Gastrocnemius medialis (tissue), 4 donors: ENCODE results near the gene SYT13. TPM values are rescaled to one million over a fixed set of nuclear protein-coding genes. Genes with fewer than 3 reads are reported as not detected.

ENCODE experiments used
- ATAC-seq, 2 donors: fragments of 150-250 bp; one replicate each; pipeline ENCODE4 v1.9.1; 2016
- DNase-seq, 2 donors: peaks; one replicate each; pipeline ENCODE4 v3.0.0-alpha.2; 2019
- H3K27ac ChIP-seq, 4 donors: fragments of 200-600 bp; sonication (generic); 1 replicate in 1 of 4; 2 replicates in 3 of 4; pipeline ENCODE4 v1.5.1; 2016 to 2018; ENCODE audit warnings: mild to moderate bottlenecking in 2 of 4, moderate library complexity in 1 of 4
- H3K27me3 ChIP-seq, 3 donors: fragments of 200-600 bp; sonication (generic) in 2 of 3; 1 replicate in 1 of 3; 2 replicates in 2 of 3; pipeline versions ENCODE4 v1.5.1 to v1.6.0; 2016 to 2019; ENCODE audit warnings: mild to moderate bottlenecking in 1 of 3, moderate library complexity in 1 of 3
- H3K36me3 ChIP-seq, 2 donors: fragments of 200-600 bp; sonication (generic) in 1 of 2; one replicate each; pipeline ENCODE4 v1.5.1; 2017 to 2018
- H3K4me1 ChIP-seq, 2 donors: fragments of 200-600 bp; sonication (generic) in 1 of 2; one replicate each; pipeline ENCODE4 v1.5.1; 2016 to 2017; ENCODE audit warnings: mild to moderate bottlenecking in 2 of 2
- H3K4me3 ChIP-seq, 4 donors: fragments of 200-600 bp; sonication (generic) in 3 of 4; 1 replicate in 1 of 4; 2 replicates in 3 of 4; pipeline ENCODE4 v1.5.1; 2016 to 2019; ENCODE audit warnings: mild to moderate bottlenecking in 2 of 4
- H3K9me3 ChIP-seq, 3 donors: fragments of 200-600 bp; sonication (generic) in 2 of 3; 1 replicate in 1 of 3; 2 replicates in 2 of 3; pipeline ENCODE4 v1.5.1; 2016 to 2019
- CTCF ChIP-seq, 5 experiments: fragments of 450-650 bp in 3 of 5; fragments of 200-600 bp in 2 of 5; sonication (generic) in 2 of 5; IDR thresholded peaks in 4 of 5; conservative IDR thresholded peaks in 1 of 5; 1 replicate in 4 of 5; 2 replicates in 1 of 5; pipeline ENCODE4 v1.5.1; 2016 to 2019; ENCODE audit warnings: antibody characterized with exemption in 5 of 5, mild to moderate bottlenecking in 3 of 5, moderate library complexity in 3 of 5
- POLR2A ChIP-seq, 2 donors: fragments of 450-650 bp; IDR thresholded peaks; one replicate each; pipeline ENCODE4 v1.6.1; 2017; ENCODE audit warnings: antibody characterized with exemption in 2 of 2, mild to moderate bottlenecking in 2 of 2, moderate library complexity in 2 of 2
- in situ Hi-C, 4 donors: fragments of 200-750 bp; cut with MboI; loops; one replicate each; pipeline versions ENCODE4 v1.15.0 to v1.8.0; 2017; ENCODE audit warnings: low sequenced_read_pairs in 4 of 4
- intact Hi-C: fragments of 100-400 bp; cut with DNase I; formaldehyde crosslinking; loops from one replicate; pipeline ENCODE4 v1.15.1; 2023; ENCODE audit warnings: low total_unique reads
- total RNA-seq, 4 donors: library from RNA; depleted of rRNA; stranded (reverse); fragments of >200 nt; gene quantifications; one replicate each; pipeline versions ENCODE4 v1.1.0 to v1.2.3, GENCODE V29; 2016

The SYT13 gene, protein sequence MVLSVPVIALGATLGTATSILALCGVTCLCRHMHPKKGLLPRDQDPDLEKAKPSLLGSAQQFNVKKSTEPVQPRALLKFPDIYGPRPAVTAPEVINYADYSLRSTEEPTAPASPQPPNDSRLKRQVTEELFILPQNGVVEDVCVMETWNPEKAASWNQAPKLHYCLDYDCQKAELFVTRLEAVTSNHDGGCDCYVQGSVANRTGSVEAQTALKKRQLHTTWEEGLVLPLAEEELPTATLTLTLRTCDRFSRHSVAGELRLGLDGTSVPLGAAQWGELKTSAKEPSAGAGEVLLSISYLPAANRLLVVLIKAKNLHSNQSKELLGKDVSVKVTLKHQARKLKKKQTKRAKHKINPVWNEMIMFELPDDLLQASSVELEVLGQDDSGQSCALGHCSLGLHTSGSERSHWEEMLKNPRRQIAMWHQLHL
- total RNA-seq = under 1 TPM in 1 of 4 donors, not detected in 3; 0.15 TPM

DNA sequence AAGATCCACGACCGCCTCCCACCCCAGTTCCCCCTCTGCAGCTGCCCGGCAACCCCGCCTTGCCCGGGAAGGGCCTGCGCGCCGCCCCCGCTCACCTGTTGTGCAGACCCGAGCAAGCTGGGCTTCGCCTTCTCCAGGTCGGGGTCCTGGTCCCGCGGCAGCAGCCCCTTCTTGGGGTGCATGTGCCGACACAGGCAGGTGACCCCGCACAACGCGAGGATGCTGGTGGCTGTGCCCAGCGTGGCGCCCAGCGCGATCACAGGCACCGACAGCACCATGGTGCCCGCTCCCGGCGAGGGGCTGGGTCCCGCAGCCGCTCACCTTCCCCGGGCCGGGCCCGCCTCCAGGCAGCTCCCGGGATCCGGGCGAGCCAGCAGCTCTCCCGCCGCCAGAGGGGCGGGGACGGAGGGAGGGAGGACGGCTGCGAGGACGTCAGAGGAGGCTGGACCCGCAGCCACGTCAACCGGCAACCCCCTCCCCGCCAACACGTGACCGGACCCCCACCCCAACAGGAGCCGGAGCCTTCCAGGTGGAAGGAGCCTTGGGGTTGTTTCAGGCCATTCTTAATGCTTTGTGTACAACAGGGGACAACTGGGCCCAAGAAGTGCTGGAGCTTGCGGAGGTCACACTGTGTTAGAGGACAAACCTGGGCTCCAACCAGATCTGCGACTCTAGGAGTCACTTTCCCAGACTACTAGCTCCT lies at the start of gene SYT13:
SYT13 (minus strand) TSS at position 412 of the 703 bp plus-strand sequence; CDS start at position 278, 134 bp downstream.
- Histone ChIP-seq H3K4me3 (peak within 1 kb of the TSS in 1 of 4 donors; percentile 21), H3K27me3 (peaks cover 42 to 60% (median 49%) of the 10 kb centered on the region in 3 donors), H3K4me1 (no peaks in the 10 kb centered on the region), H3K36me3 (no peaks in the 10 kb centered on the region), H3K9me3 (no peaks in the 10 kb centered on the region), H3K27ac (no peak within 1 kb of the TSS)
- ATAC-seq (no peak), DNase-seq (no peak)
- in situ Hi-C loops = loop anchor here in 2 of 4 donors (25.0 kb wide), 1 partner anchor 349 kb away; no protein-coding TSS in a partner anchor
- no peak for TF ChIP-seq CTCF (IDR thresholded peaks at IDR 0.05 in 4 of 5, conservative IDR thresholded peaks at IDR 0.05 in 1 of 5)
- TF ChIP-seq POLR2A (IDR thresholded peaks at IDR 0.05) = no peak
- intact Hi-C loops = no loop called here

DNA sequence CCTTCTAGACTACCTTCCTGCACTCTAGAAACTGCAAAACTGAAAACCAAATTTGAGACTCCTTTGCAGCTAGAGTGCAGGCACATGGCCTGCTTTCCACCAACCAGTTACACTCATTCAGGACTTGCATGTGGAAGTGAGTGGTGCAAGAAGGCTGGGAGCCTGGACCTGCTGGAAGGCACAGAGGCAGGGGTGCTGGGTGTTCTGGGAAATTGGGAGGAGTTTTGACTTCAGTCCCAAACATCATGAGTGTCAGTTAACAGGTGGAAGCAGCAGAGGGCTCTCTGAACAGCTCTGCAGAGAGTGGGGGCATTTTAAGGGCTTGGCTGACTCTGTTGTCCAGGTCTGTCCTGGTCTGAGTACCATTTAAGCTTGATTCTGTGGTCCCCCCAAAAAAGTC lies 49.3 kb upstream of the SYT13 start:
- intact Hi-C loops (loop anchor here (10.0 kb wide), 2 partner anchors 151 to 401 kb away; no protein-coding TSS in a partner anchor), in situ Hi-C loops (loop anchor here in 3 of 4 donors (10.0 to 25.0 kb wide), 3 partner anchors 221 to 439 kb away; no protein-coding TSS in a partner anchor)
- TF ChIP-seq CTCF (IDR thresholded peaks at IDR 0.05 in 4 of 5, conservative IDR thresholded peaks at IDR 0.05 in 1 of 5) (no peak), POLR2A (IDR thresholded peaks at IDR 0.05) (no peak)
- DNase-seq (no peak), ATAC-seq (no peak)
- H3K27ac ChIP-seq = no peak overlapping the region
- peaks cover 9 to 17% of the 10 kb centered on the region in 2 donors for H3K4me1 ChIP-seq
- H3K36me3 ChIP-seq = no peaks in the 10 kb centered on the region
- no peaks in the 10 kb centered on the region for H3K9me3 ChIP-seq
- peaks cover 0 to 6% (median 0%) of the 10 kb centered on the region in 3 donors for H3K27me3 ChIP-seq
- H3K4me3 ChIP-seq = no peak overlapping the region

GRCh38 chr11:45334836-45335235 lies 48.7 kb upstream of the SYT13 start:
- intact Hi-C loops = loop anchor here (10.0 kb wide), 2 partner anchors 150 to 400 kb away; no protein-coding TSS in a partner anchor
- ATAC-seq (no peak), DNase-seq (no peak)
- in situ Hi-C loops = loop anchor here in 3 of 4 donors (10.0 to 25.0 kb wide), 3 partner anchors 220 to 440 kb away; no protein-coding TSS in a partner anchor
- no peak for TF ChIP-seq POLR2A (IDR thresholded peaks at IDR 0.05)
- Histone ChIP-seq H3K36me3 (no peaks in the 10 kb centered on the region), H3K9me3 (no peaks in the 10 kb centered on the region), H3K4me3 (no peak overlapping the region), H3K27ac (no peak overlapping the region), H3K27me3 (peaks cover 0 to 6% (median 0%) of the 10 kb centered on the region in 3 donors), H3K4me1 (peaks cover 3 to 11% of the 10 kb centered on the region in 2 donors)

GRCh38 chr11:45334410-45334809 lies 48.3 kb upstream of the SYT13 start:
- Histone ChIP-seq H3K4me3 (no peak overlapping the region), H3K4me1 (peaks cover 0 to 6% of the 10 kb centered on the region in 2 donors), H3K36me3 (no peaks in the 10 kb centered on the region), H3K27me3 (peaks cover 0 to 5% (median 0%) of the 10 kb centered on the region in 3 donors), H3K27ac (no peak overlapping the region), H3K9me3 (no peaks in the 10 kb centered on the region)
- intact Hi-C loops (loop anchor here (10.0 kb wide), 2 partner anchors 150 to 400 kb away; no protein-coding TSS in a partner anchor), in situ Hi-C loops (loop anchor here in 3 of 4 donors (10.0 to 25.0 kb wide), 3 partner anchors 220 to 440 kb away; no protein-coding TSS in a partner anchor)
- TF ChIP-seq POLR2A (IDR thresholded peaks at IDR 0.05) (no peak), CTCF (IDR thresholded peaks at IDR 0.05 in 4 of 5, conservative IDR thresholded peaks at IDR 0.05 in 1 of 5) (no peak)
- ATAC-seq (no peak), DNase-seq (no peak)
